HG03025 (cell line): Measurements from ENCODE around the gene GALK2.
"Not testable (repeated sequence)": the region's sequence is repeated elsewhere in the genome, so short reads cannot be mapped to it uniquely, and the experiment has no call there.

Experiments
- ATAC-seq: cut with Tn5 transposase; IDR thresholded peaks from one replicate; pipeline ENCODE4 v1.9.1; 2021; ENCODE audit warnings: mild to moderate bottlenecking, moderate library complexity; ENCODE audit not compliant: unreplicated experiment, low FRiP score

The GALK2 gene

DNA sequence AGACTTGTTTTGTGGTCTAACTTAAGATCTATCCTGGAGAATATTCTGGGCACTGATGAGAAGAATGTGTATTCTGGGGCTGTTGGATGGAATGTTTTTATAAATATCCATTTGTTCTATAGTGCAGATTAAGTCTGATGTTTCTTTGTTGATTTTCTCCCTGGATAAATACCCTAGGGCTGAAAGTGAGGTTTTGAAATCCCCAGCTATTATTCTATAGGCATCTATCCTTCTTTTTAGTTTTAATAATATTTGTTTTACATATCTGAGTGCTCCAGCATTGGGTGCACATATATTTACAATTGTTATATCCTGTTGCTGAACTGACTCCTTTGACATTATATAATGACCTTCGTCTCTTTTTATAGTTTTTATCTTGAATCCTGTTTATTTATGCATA lies 42.9 kb downstream of the GALK2 start:
- no peak for ATAC-seq

- ATAC-seq: no peak
Measured at GRCh38 chr15:49215768-49216739, 46.0 kb downstream of the GALK2 start.

DNA sequence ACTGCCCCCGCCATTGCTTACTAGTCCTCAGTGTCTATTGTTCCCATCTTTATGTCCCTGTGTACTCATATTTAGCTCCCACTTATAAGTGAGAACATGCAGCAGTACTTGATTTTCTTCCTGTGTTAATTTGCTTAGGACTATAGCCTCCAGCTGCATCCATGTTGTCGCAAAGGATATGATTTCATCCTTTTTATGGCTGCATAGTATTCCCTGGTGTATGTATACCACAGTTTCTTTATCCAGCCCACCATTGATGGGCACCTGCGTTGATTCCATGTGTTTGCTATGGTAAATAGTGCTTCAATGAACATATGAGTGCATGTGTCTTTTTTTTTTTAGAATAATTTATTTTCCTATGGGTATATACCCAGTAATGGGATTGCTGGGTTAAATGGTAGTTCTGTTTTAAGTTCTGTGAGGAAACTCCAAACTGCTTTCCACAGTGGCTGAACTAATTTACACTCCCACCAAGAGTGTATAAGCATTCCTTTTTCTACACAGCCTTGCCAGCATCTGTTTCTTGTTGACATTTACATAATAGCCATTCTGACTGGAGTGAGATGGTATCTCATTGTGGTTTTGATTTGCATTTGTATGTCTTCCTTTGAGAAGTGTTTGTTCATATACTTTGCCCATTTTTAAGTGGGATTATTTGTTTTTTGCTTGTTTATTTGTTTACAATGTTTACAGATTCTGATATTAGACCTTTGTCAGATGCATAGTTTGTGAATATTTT lies 53.7 kb downstream of the GALK2 start:
- ATAC-seq: no peak

- no peak for ATAC-seq
Measured at GRCh38 chr15:49225572-49226281, 55.7 kb downstream of the GALK2 start.

- ATAC-seq: no peak
Measured at GRCh38 chr15:49227602-49228001, 57.6 kb downstream of the GALK2 start.

- ATAC-seq: no peak
Measured at GRCh38 chr15:49229922-49230321, 59.9 kb downstream of the GALK2 start.

DNA sequence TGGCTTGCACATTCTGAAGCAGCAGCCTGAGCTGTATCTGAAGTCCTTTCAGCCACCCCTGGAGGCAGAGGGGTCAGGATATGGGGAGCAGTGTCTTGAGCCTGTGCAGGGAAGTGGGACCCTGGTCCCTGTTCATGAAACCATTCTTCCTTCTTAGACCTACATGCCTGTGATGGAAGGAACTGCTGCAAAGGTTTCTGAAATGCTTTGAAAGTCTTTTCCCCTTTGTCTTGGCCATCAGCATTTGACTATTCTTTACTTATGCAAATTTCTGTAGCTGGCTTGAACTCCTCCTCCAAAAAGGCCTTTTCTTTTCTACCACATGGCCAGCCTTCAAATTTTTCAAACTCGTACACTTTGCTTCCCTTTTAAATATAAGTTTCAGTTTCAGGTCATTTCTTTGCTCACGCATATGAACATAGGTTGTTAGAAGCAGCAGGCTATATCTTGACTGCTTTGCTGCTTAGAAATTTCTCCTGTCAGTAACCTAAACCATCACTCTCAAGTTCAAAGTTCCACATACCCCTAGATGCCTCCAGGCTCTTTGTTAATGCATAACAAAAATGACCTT lies 62.3 kb downstream of the GALK2 start:
- ATAC-seq: no peak

- ATAC-seq: peak; percentile 59
Measured at GRCh38 chr15:49235446-49236124, 65.5 kb downstream of the GALK2 start.

- no peak for ATAC-seq
Measured at GRCh38 chr15:49236869-49237268, 66.8 kb downstream of the GALK2 start.

- ATAC-seq: no peak
Measured at GRCh38 chr15:49238342-49238741, 68.3 kb downstream of the GALK2 start.

DNA sequence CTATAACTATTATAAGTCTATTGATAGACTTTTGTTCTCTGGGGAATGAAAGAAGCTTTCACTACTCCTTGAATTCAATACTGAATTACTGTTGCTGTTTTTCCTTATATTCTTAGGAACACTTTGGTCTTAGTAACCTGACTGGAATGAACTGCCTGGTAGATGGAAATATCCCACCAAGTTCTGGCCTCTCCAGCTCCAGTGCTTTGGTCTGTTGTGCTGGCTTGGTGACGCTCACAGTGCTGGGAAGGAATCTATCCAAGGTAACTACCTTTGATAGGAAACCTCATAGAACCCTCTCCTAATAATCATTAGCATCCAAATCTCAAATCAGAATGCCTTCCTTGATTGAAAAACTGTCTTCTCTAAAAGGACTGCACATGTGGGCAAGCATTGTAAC lies 69.1 kb downstream of the GALK2 start:
- no peak for ATAC-seq

- ATAC-seq: no peak
Measured at GRCh38 chr15:49242820-49243219, 72.8 kb downstream of the GALK2 start.

DNA sequence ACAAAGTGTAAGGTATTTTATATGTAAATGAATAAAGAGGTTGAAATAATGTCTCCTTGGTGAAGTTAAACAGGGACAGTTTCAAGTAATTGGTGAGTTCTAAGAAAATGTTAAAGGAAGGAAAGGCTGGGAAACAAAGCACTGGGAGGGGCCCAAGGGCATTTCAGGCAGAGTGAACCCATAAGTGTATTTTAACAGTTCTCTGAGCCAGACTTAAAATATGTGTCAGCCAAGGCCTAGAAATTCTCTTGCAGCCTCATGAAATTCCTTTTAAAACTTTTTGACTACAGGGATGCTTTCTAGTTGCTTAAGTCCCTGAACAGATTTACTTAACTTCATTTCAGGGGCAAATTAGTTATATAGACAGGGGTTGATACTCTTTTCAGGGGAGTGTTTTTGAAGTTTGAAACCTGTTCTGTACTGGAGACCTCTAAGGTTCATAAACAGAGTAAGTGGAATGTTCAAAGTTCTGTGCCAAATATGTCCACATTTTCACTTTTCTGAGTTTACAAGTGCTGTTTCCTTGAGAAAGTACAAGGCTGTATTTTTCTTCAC lies 77.6 kb downstream of the GALK2 start:
- ATAC-seq: no peak

GRCh38 chr15:49248291-49248690 lies 78.2 kb downstream of the GALK2 start:
- no peak for ATAC-seq

GRCh38 chr15:49255966-49256759 lies 86.1 kb downstream of the GALK2 start:
- no peak for ATAC-seq

- ATAC-seq: not testable (repeated sequence)
Measured at GRCh38 chr15:49265117-49265516, 95.1 kb downstream of the GALK2 start.

GRCh38 chr15:49265911-49266310 lies 95.9 kb downstream of the GALK2 start:
- no peak for ATAC-seq

DNA sequence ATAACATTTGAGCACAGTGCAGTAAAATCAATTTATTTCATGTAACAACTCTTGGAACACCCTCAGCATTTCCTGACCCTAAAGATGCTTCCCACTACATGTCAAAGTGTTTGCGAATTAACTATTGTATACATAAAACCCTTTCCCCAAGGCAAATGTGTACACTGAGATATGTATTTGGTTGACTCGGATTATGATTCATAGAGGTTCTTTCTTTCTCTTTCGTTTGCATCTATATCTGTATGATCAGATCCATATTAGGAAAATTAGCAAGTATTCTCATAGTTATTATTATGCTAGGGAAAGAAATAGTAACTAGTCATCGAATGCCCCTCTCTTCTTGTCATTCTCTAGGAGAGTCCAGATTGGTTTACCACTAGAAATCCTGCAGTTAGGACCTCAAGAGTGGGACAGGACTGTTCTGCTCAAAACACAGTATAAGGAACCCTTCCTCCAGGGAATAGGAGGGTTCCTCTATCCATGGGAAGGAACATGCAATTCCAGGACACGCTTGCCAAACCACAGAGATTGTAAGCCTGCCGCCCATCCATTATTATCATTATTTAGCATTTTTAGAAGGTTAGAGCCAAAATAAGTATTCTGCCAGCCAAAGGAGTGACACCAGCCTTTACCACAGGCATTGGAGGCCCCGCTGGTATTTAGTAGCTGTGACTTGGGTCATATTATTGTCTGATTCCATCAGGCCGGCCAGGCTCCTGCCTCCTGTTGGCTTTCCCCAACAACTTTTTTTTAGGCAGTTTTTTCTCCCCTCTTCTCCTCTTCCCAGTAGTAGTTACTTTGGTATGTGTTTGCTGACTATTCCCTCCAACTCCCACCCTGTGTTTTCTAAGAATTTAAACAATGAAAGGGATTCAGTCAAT lies 100.7 kb downstream of the GALK2 start:
- ATAC-seq: no peak
